Colonic mucosa (tissue), 4 donors: ENCODE results near the gene CRISPLD2. TPM values are rescaled to one million over a fixed set of nuclear protein-coding genes. Genes with fewer than 3 reads are reported as not detected.

Source experiments
- DNase-seq: peaks from one replicate; pipeline ENCODE4 v3.0.0-alpha.2; 2020
- H3K27ac ChIP-seq: fragments of 200-600 bp; one replicate; pipeline ENCODE4 v1.8.0; 2021
- H3K27me3 ChIP-seq: fragments of 200-600 bp; one replicate; pipeline ENCODE4 v1.8.0; 2021
- H3K36me3 ChIP-seq: fragments of 200-600 bp; one replicate; pipeline ENCODE4 v1.8.0; 2021
- H3K4me1 ChIP-seq: fragments of 200-600 bp; one replicate; pipeline ENCODE4 v1.8.0; 2021; ENCODE audit warnings: mild to moderate bottlenecking
- H3K4me3 ChIP-seq: fragments of 200-600 bp; one replicate; pipeline ENCODE4 v1.8.0; 2021
- H3K9ac ChIP-seq, 2 donors: one replicate each; pipeline ENCODE4 v1.7.0; 2013; ENCODE audit warnings: control low read depth in 2 of 2, low read depth in 2 of 2, low read length in 2 of 2
- H3K9me3 ChIP-seq: fragments of 200-600 bp; one replicate; pipeline ENCODE4 v1.8.0; 2021
- CTCF ChIP-seq: fragments of 200-600 bp; IDR thresholded peaks from one replicate; pipeline ENCODE4 v1.8.0; 2022; ENCODE audit warnings: antibody characterized with exemption, mild to moderate bottlenecking
- intact Hi-C: fragments of 100-400 bp; cut with DNase I; formaldehyde crosslinking; loops from one replicate; pipeline ENCODE4 v1.14.1; 2022
- total RNA-seq, 2 donors: library from RNA; stranded (reverse); fragmentation: NEBNext Ultra II Directional in 1 of 2; extraction: Animal tissue kit (Norgen Biotek cat#: 25700) in 1 of 2; gene quantifications; one replicate each; pipeline ENCODE4 v1.2.1, GENCODE V29; 2021
- donor health status: healthy.
- donor health status: DM: no; HTN: no; CAD: no.
- donor health status: DM: no; HTN: no; CAD: no.

CRISPLD2 gene
- total RNA-seq, 2 donors from 2014 or later, result 10.4 to 37.9 TPM

GRCh38 chr16:84791088-84791487 is 28.7 kb upstream of the CRISPLD2 start:
- Histone ChIP-seq H3K27ac (no peak overlapping the region), H3K9me3 (no peaks in the 10 kb centered on the region), H3K36me3 (no peaks in the 10 kb centered on the region), H3K27me3 (no peaks in the 10 kb centered on the region), H3K9ac (no peak overlapping the region), H3K4me1 (peaks cover 11% of the 10 kb centered on the region), H3K4me3 (no peak overlapping the region)
- intact Hi-C loops, result no loop called here
- DNase-seq, result no peak
- TF ChIP-seq CTCF, result no peak

- H3K27me3 ChIP-seq, result no peaks in the 10 kb centered on the region
- H3K4me3 ChIP-seq, result no peak overlapping the region
- H3K36me3 ChIP-seq, result no peaks in the 10 kb centered on the region
- intact Hi-C loops, result no loop called here
- H3K9ac ChIP-seq, result no peak overlapping the region
- no peaks in the 10 kb centered on the region for H3K9me3 ChIP-seq
- no peak overlapping the region for H3K27ac ChIP-seq
- no peak for TF ChIP-seq CTCF
- no peak for DNase-seq
- peaks cover 6% of the 10 kb centered on the region for H3K4me1 ChIP-seq
These were observed 28.3 kb upstream of the CRISPLD2 start for GRCh38 chr16:84791501-84791900.

- H3K27me3 ChIP-seq, result no peaks in the 10 kb centered on the region
- H3K36me3 ChIP-seq, result no peaks in the 10 kb centered on the region
- H3K4me1 ChIP-seq, result no peaks in the 10 kb centered on the region
- H3K4me3 ChIP-seq, result no peak overlapping the region
- no peak for DNase-seq
- no peak overlapping the region for H3K9ac ChIP-seq
- TF ChIP-seq CTCF, result no peak
- peak overlapping the region; percentile 50 for H3K27ac ChIP-seq
- no peaks in the 10 kb centered on the region for H3K9me3 ChIP-seq
- intact Hi-C loops, result no loop called here
These were observed 25.6 kb upstream of the CRISPLD2 start for GRCh38 chr16:84794186-84794585.

GRCh38 chr16:84794626-84795025 is 25.2 kb upstream of the CRISPLD2 start:
- Histone ChIP-seq H3K4me1 (no peaks in the 10 kb centered on the region), H3K27me3 (no peaks in the 10 kb centered on the region), H3K4me3 (no peak overlapping the region), H3K27ac (peak overlapping the region; percentile 50), H3K9ac (peak overlapping the region in 1 of 2 donors; percentile 35), H3K36me3 (no peaks in the 10 kb centered on the region), H3K9me3 (no peaks in the 10 kb centered on the region)
- intact Hi-C loops, result no loop called here
- DNase-seq, result no peak
- no peak for TF ChIP-seq CTCF

GRCh38 chr16:84795329-84796053 is 24.3 kb upstream of the CRISPLD2 start:
- no peaks in the 10 kb centered on the region for H3K36me3 ChIP-seq
- TF ChIP-seq CTCF, result no peak
- H3K9ac ChIP-seq, result no peak overlapping the region
- H3K27me3 ChIP-seq, result no peaks in the 10 kb centered on the region
- H3K27ac ChIP-seq, result peak overlapping the region; percentile 50
- H3K9me3 ChIP-seq, result no peaks in the 10 kb centered on the region
- H3K4me3 ChIP-seq, result no peak overlapping the region
- intact Hi-C loops, result no loop called here
- DNase-seq, result peak; percentile 56
- H3K4me1 ChIP-seq, result no peaks in the 10 kb centered on the region
